ENCODE measurements around the gene ATOH8.

Gene ATOH8

GRCh38 chr2:85755122-85756027, 1.6 kb downstream of the ATOH8 start:
- TF ChIP-seq, protein P1, sequence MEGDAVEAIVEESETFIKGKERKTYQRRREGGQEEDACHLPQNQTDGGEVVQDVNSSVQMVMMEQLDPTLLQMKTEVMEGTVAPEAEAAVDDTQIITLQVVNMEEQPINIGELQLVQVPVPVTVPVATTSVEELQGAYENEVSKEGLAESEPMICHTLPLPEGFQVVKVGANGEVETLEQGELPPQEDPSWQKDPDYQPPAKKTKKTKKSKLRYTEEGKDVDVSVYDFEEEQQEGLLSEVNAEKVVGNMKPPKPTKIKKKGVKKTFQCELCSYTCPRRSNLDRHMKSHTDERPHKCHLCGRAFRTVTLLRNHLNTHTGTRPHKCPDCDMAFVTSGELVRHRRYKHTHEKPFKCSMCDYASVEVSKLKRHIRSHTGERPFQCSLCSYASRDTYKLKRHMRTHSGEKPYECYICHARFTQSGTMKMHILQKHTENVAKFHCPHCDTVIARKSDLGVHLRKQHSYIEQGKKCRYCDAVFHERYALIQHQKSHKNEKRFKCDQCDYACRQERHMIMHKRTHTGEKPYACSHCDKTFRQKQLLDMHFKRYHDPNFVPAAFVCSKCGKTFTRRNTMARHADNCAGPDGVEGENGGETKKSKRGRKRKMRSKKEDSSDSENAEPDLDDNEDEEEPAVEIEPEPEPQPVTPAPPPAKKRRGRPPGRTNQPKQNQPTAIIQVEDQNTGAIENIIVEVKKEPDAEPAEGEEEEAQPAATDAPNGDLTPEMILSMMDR (IDR thresholded peaks at IDR 0.05; ENCODE audit: insufficient read depth, missing control alignments): no peak
- no peak for DNase-seq (ENCODE audit: insufficient read length, low spot score)
- no peak for FAIRE-seq

GRCh38 chr2:85756195-85756594, 2.4 kb downstream of the ATOH8 start:
- FAIRE-seq (no peak), DNase-seq (ENCODE audit: insufficient read length, low spot score) (no peak)
- TF ChIP-seq, protein P1 (IDR thresholded peaks at IDR 0.05; ENCODE audit: insufficient read depth, missing control alignments): no peak

GRCh38 chr2:85756822-85757435, 3.1 kb downstream of the ATOH8 start:
- FAIRE-seq (no peak), DNase-seq (ENCODE audit: insufficient read length, low spot score) (no peak)
- TF ChIP-seq, protein P1 (IDR thresholded peaks at IDR 0.05; ENCODE audit: insufficient read depth, missing control alignments): no peak

DNA sequence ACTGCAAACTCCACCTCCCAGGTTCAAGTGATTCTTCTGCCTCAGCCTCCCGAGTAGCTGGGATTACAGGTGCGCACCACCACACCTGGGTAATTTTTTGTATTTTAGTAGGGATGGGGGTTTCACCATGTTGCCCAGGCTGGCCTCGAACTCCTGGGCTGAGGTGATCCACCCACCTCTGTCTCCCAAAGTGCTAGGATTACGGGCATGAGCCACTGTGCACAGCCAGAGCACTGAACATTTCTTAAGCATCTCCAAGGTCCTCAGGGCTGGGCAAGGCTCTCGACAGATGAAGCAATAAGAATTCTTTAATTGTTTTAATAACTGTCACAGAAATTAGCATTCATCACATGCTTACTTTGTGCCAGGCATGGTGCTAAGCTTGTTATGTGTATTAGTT, 4.1 kb downstream of the ATOH8 start:
- no peak for FAIRE-seq
- TF ChIP-seq, protein P1 (IDR thresholded peaks at IDR 0.05; ENCODE audit: insufficient read depth, missing control alignments): no peak
- DNase-seq (ENCODE audit: insufficient read length, low spot score): no peak

GRCh38 chr2:85758361-85759256, 4.8 kb downstream of the ATOH8 start:
- TF ChIP-seq, protein P1 (IDR thresholded peaks at IDR 0.05; ENCODE audit: insufficient read depth, missing control alignments): no peak
- DNase-seq (ENCODE audit: insufficient read length, low spot score) (no peak), FAIRE-seq (no peak)

GRCh38 chr2:85759257-85759613, 5.4 kb downstream of the ATOH8 start:
- no peak for DNase-seq (ENCODE audit: insufficient read length, low spot score)
- TF ChIP-seq, protein P1 (IDR thresholded peaks at IDR 0.05; ENCODE audit: insufficient read depth, missing control alignments): no peak
- no peak for FAIRE-seq
